ENCODE measurements around the gene MKNK1.
A peak's percentile ranks its signal among the peaks of the same experiment; 100 is the strongest.

The MKNK1 gene

GRCh38 chr1:46623743-46624644 lies 19.9 kb upstream of the MKNK1 start:
- Histone ChIP-seq H3F3A (ENCODE audit: control insufficient read depth, insufficient read depth) (peaks cover 2% of the 10 kb centered on the region; the same call in 1 of the 2 replicates), H3K9me2 (replicated peaks; ENCODE audit: control insufficient read depth, low read length) (no peaks in the 10 kb centered on the region), H3K79me2 (ENCODE audit: control insufficient read depth, low read length) (no peaks in the 10 kb centered on the region), H3K4me3 (ENCODE audit: low read length) (no peak overlapping the region), H3K9me3 (ENCODE audit: control insufficient read depth, insufficient read depth, low read length) (no peaks in the 10 kb centered on the region), H4K20me1 (ENCODE audit: control insufficient read depth, insufficient read depth, low read depth, low read length) (0 out of 2 replicates have a peak, but pooled peaks cover 5% of the 10 kb centered on the region), H3K27me3 (ENCODE audit: control insufficient read depth, low read length) (peaks cover 14% of the 10 kb centered on the region), H3K4me1 (ENCODE audit: control insufficient read depth, low read length) (peaks cover 7% of the 10 kb centered on the region), H3K36me3 (ENCODE audit: control insufficient read depth, low read length) (no peaks in the 10 kb centered on the region), H3K4me2 (ENCODE audit: low read length) (no peak overlapping the region), H3K27ac (ENCODE audit: low read depth, low read length) (no peak overlapping the region)
- TF ChIP-seq, protein P1, sequence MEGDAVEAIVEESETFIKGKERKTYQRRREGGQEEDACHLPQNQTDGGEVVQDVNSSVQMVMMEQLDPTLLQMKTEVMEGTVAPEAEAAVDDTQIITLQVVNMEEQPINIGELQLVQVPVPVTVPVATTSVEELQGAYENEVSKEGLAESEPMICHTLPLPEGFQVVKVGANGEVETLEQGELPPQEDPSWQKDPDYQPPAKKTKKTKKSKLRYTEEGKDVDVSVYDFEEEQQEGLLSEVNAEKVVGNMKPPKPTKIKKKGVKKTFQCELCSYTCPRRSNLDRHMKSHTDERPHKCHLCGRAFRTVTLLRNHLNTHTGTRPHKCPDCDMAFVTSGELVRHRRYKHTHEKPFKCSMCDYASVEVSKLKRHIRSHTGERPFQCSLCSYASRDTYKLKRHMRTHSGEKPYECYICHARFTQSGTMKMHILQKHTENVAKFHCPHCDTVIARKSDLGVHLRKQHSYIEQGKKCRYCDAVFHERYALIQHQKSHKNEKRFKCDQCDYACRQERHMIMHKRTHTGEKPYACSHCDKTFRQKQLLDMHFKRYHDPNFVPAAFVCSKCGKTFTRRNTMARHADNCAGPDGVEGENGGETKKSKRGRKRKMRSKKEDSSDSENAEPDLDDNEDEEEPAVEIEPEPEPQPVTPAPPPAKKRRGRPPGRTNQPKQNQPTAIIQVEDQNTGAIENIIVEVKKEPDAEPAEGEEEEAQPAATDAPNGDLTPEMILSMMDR (IDR thresholded peaks at IDR 0.05; ENCODE audit: low read depth, low read length, poor library complexity, severe bottlenecking) = no peak
- TF ChIP-seq EZH2phosphoT487 (IDR thresholded peaks at IDR 0.05; ENCODE audit: borderline replicate concordance, low read length) = no peak

GRCh38 chr1:46622344-46622743 lies 18.3 kb upstream of the MKNK1 start:
- no peak overlapping the region for H3K4me3 ChIP-seq (ENCODE audit: low read length)
- H3K4me2 ChIP-seq (ENCODE audit: low read length) = no peak overlapping the region

DNA sequence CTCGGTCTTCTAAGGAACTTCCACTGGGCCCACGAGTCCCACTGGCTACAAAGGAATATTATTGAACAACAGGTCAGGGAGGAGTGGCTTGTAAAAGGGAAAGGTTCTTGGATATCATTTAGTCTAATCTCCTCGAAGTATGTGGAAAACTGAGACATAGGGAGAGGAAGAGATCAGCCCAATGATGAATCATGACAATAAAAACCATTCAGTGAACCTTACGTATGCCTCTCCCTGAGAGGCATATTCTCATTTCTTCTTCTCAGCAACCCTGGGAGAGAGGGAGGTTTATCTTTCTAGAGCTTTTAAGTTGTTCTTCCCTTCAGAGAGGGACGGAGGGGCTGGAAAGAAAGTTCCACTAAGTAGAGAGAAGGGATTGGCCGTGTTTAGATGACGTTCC lies 17.9 kb upstream of the MKNK1 start:
- no peak overlapping the region for H3K4me3 ChIP-seq (ENCODE audit: low read length)
- no peaks in the 10 kb centered on the region for H3K9me2 ChIP-seq (replicated peaks; ENCODE audit: control insufficient read depth, low read length)
- H4K20me1 ChIP-seq (ENCODE audit: control insufficient read depth, insufficient read depth, low read depth, low read length) = 0 out of 2 replicates have a peak, but pooled peaks cover 5% of the 10 kb centered on the region
- peaks cover 8% of the 10 kb centered on the region for H3F3A ChIP-seq (ENCODE audit: control insufficient read depth, insufficient read depth)
- no peaks in the 10 kb centered on the region for H3K79me2 ChIP-seq (ENCODE audit: control insufficient read depth, low read length)
- peaks cover 28% of the 10 kb centered on the region for H3K4me1 ChIP-seq (ENCODE audit: control insufficient read depth, low read length)
- H3K4me2 ChIP-seq (ENCODE audit: low read length) = no peak overlapping the region
- peaks cover 21% of the 10 kb centered on the region for H3K27me3 ChIP-seq (ENCODE audit: control insufficient read depth, low read length)
- no peak overlapping the region for H3K27ac ChIP-seq (ENCODE audit: low read depth, low read length)
- no peaks in the 10 kb centered on the region for H3K9me3 ChIP-seq (ENCODE audit: control insufficient read depth, insufficient read depth, low read length)
- no peaks in the 10 kb centered on the region for H3K36me3 ChIP-seq (ENCODE audit: control insufficient read depth, low read length)
- TF ChIP-seq EZH2phosphoT487 (IDR thresholded peaks at IDR 0.05; ENCODE audit: borderline replicate concordance, low read length) = no peak
- TF ChIP-seq, protein P1 (IDR thresholded peaks at IDR 0.05; ENCODE audit: low read depth, low read length, poor library complexity, severe bottlenecking) = no peak

More at GRCh38 chr1:46622344-46622743, 18.3 kb upstream of the MKNK1 start:
- no peaks in the 10 kb centered on the region for H3K79me2 ChIP-seq (ENCODE audit: control insufficient read depth, low read length)
- H3K27ac ChIP-seq (ENCODE audit: low read depth, low read length) = no peak overlapping the region
- H3K27me3 ChIP-seq (ENCODE audit: control insufficient read depth, low read length) = peaks cover 17% of the 10 kb centered on the region
- H3K9me3 ChIP-seq (ENCODE audit: control insufficient read depth, insufficient read depth, low read length) = no peaks in the 10 kb centered on the region
- H4K20me1 ChIP-seq (ENCODE audit: control insufficient read depth, insufficient read depth, low read depth, low read length) = 0 out of 2 replicates have a peak, but pooled peaks cover 5% of the 10 kb centered on the region
- peaks cover 24% of the 10 kb centered on the region for H3K4me1 ChIP-seq (ENCODE audit: control insufficient read depth, low read length)
- TF ChIP-seq EZH2phosphoT487 (IDR thresholded peaks at IDR 0.05; ENCODE audit: borderline replicate concordance, low read length) = no peak
- TF ChIP-seq, protein P1 (IDR thresholded peaks at IDR 0.05; ENCODE audit: low read depth, low read length, poor library complexity, severe bottlenecking) = peak; percentile 46
- H3F3A ChIP-seq (ENCODE audit: control insufficient read depth, insufficient read depth) = peaks cover 8% of the 10 kb centered on the region
- no peaks in the 10 kb centered on the region for H3K9me2 ChIP-seq (replicated peaks; ENCODE audit: control insufficient read depth, low read length)
- H3K36me3 ChIP-seq (ENCODE audit: control insufficient read depth, low read length) = no peaks in the 10 kb centered on the region

All from DOHH2 (cell line).